H1 (cell line): Measurements from ENCODE around the gene DDA1. TPM values are rescaled to one million over a fixed set of nuclear protein-coding genes. Genes with fewer than 3 reads are reported as not detected.

Experiments used
- CTCF ChIA-PET: fragments of 300-600 bp; sonication (Branson Sonifier 250); formaldehyde crosslinking; loops from one replicate; lab custom pipeline; 2021; ENCODE audit not compliant: partially characterized antibody; lab: Charles Lee
- POLR2A ChIA-PET: fragments of 300-600 bp; sonication (Branson Sonifier 250); formaldehyde crosslinking; loops from one replicate; lab custom pipeline; 2021; ENCODE audit warnings: inconsistent platforms; ENCODE audit not compliant: partially characterized antibody; lab: Charles Lee
- DNase-seq, 2 experiments: peaks; one replicate each; pipeline versions ENCODE4 v3.0.0 to v3.0.0-alpha.2; 2010 to 2022; ENCODE audit warnings: low spot score in 2 of 2, low read depth in 1 of 2, mixed read lengths in 1 of 2
- FAIRE-seq: peaks from 2 replicates; lab custom pipeline; 2011; peaks lifted over from hg19 to GRCh38; lab: Jason Lieb, UNC
- H2AFZ ChIP-seq: 2 replicates; pipeline ENCODE4 v1.8.1; 2012; ENCODE audit warnings: low read length, inconsistent platforms
- H2AK5ac ChIP-seq: 2 replicates; pipeline ENCODE4 v1.6.1; 2013; ENCODE audit warnings: low read depth, low read length
- H2BK120ac ChIP-seq: replicated peaks from 2 replicates; pipeline ENCODE3; 2013; ENCODE audit warnings: low read depth, low read length, inconsistent platforms
- H2BK12ac ChIP-seq: 2 replicates; pipeline ENCODE4 v1.6.1; 2013; ENCODE audit warnings: low read depth, low read length
- H2BK15ac ChIP-seq: 2 replicates; pipeline ENCODE4 v1.6.1; 2013; ENCODE audit warnings: low read length
- H2BK20ac ChIP-seq: 2 replicates; pipeline ENCODE4 v1.6.1; 2013; ENCODE audit warnings: low read length
- H2BK5ac ChIP-seq: 2 replicates; pipeline ENCODE4 v1.6.1; 2013; ENCODE audit warnings: low read depth, low read length
- H3K14ac ChIP-seq: 2 replicates; pipeline ENCODE4 v1.6.1; 2013; ENCODE audit warnings: inconsistent platforms; ENCODE audit not compliant: insufficient read length
- H3K18ac ChIP-seq: 2 replicates; pipeline ENCODE4 v1.6.1; 2013; ENCODE audit warnings: low read length; ENCODE audit errors: extremely low read depth
- H3K23ac ChIP-seq: 2 replicates; pipeline ENCODE4 v1.6.1; 2013; ENCODE audit warnings: inconsistent platforms; ENCODE audit not compliant: insufficient read length
- H3K23me2 ChIP-seq: 2 replicates; pipeline ENCODE4 v1.6.1; 2013; ENCODE audit warnings: low read depth, low read length
- H3K27ac ChIP-seq: 2 replicates; pipeline ENCODE4 v1.6.1; 2011; ENCODE audit warnings: low read depth, low read length, inconsistent platforms
- H3K27me3 ChIP-seq, 4 experiments: replicated peaks in 1 of 4; 1 replicate in 1 of 4; 2 replicates in 3 of 4; pipeline versions ENCODE4 v1.6.1 to v1.8.1; 2011 to 2013; ENCODE audit warnings: low read length in 3 of 4, mild to moderate bottlenecking in 3 of 4, inconsistent platforms in 2 of 4, mixed read lengths in 2 of 4, moderate library complexity in 1 of 4; ENCODE audit not compliant: control insufficient read depth in 3 of 4, insufficient read depth in 3 of 4; ENCODE audit errors: extremely low read depth in 1 of 4
- H3K36me3 ChIP-seq, 4 experiments: 2 replicates each; pipeline versions ENCODE4 v1.6.1 to v1.8.1; 2011 to 2013; ENCODE audit warnings: mild to moderate bottlenecking in 4 of 4, low read length in 3 of 4, moderate library complexity in 2 of 4, control low read depth in 1 of 4, inconsistent platforms in 1 of 4; ENCODE audit not compliant: insufficient read depth in 4 of 4, control insufficient read depth in 2 of 4
- H3K4ac ChIP-seq: replicated peaks from 2 replicates; pipeline ENCODE3; 2013; ENCODE audit warnings: low read length, low read depth, mixed read lengths, inconsistent platforms; ENCODE audit not compliant: insufficient read length
- H3K4me1 ChIP-seq, 4 experiments: replicated peaks in 1 of 4; 1 replicate in 1 of 4; 2 replicates in 3 of 4; pipeline versions ENCODE4 v1.6.1 to v1.8.1; 2011 to 2013; ENCODE audit warnings: low read length in 3 of 4, inconsistent platforms in 2 of 4, mixed read lengths in 1 of 4; ENCODE audit not compliant: insufficient read depth in 4 of 4, control insufficient read depth in 3 of 4
- H3K4me2 ChIP-seq, 2 experiments: 2 replicates each; pipeline versions ENCODE4 v1.6.1 to v1.8.1; 2011 to 2013; ENCODE audit warnings: low read depth in 2 of 2, low read length in 2 of 2, control low read depth in 1 of 2, inconsistent platforms in 1 of 2, mild to moderate bottlenecking in 1 of 2; ENCODE audit not compliant: insufficient read depth in 1 of 2
- H3K4me3 ChIP-seq, 4 experiments: fragments of 200-600, 300-600 bp in 1 of 4; sonication (generic), shearing (Covaris generic), sonication (Bioruptor Twin) in 1 of 4; 2 replicates each; pipeline versions ENCODE4 v1.5.1 to v1.8.1; 2011 to 2016; ENCODE audit warnings: low read length in 4 of 4, low read depth in 3 of 4, control low read depth in 2 of 4, inconsistent platforms in 2 of 4, mild to moderate bottlenecking in 2 of 4, mixed read lengths in 1 of 4, moderate library complexity in 1 of 4; ENCODE audit not compliant: insufficient read depth in 2 of 4; ENCODE audit errors: extremely low read depth in 1 of 4
- H3K56ac ChIP-seq: replicated peaks from 2 replicates; pipeline ENCODE3; 2013; ENCODE audit warnings: low read depth, mild to moderate bottlenecking, mixed read lengths, low read length, inconsistent platforms; ENCODE audit not compliant: insufficient read length
- H3K79me1 ChIP-seq: 2 replicates; pipeline ENCODE4 v1.6.1; 2013; ENCODE audit warnings: low read depth, low read length, control low read depth
- H3K79me2 ChIP-seq, 2 experiments: 2 replicates each; pipeline versions ENCODE4 v1.6.1 to v1.8.1; 2012 to 2013; ENCODE audit warnings: low read length in 2 of 2, mild to moderate bottlenecking in 2 of 2, inconsistent platforms in 1 of 2; ENCODE audit not compliant: insufficient read depth in 2 of 2, control insufficient read depth in 1 of 2
- H3K9ac ChIP-seq, 4 experiments: replicated peaks in 1 of 4; 1 replicate in 1 of 4; 2 replicates in 3 of 4; pipeline versions ENCODE4 v1.6.1 to v1.8.1; 2011 to 2013; ENCODE audit warnings: low read depth in 3 of 4, low read length in 3 of 4, control low read depth in 2 of 4, mild to moderate bottlenecking in 2 of 4, moderate library complexity in 2 of 4, inconsistent platforms in 1 of 4; ENCODE audit errors: extremely low read depth in 1 of 4
- H3K9me3 ChIP-seq, 2 experiments: 2 replicates each; pipeline versions ENCODE4 v1.6.1 to v1.8.1; 2012 to 2013; ENCODE audit warnings: mild to moderate bottlenecking in 2 of 2, moderate library complexity in 2 of 2, control low read depth in 1 of 2, inconsistent platforms in 1 of 2, low read depth in 1 of 2, low read length in 1 of 2, mixed read lengths in 1 of 2; ENCODE audit not compliant: insufficient read depth in 2 of 2
- H4K20me1 ChIP-seq, 2 experiments: replicated peaks in 1 of 2; 2 replicates each; pipeline versions ENCODE3 to v1.8.1; 2011 to 2013; ENCODE audit warnings: inconsistent platforms in 2 of 2, low read length in 2 of 2, mild to moderate bottlenecking in 1 of 2; ENCODE audit not compliant: insufficient read depth in 2 of 2, control insufficient read depth in 1 of 2
- H4K5ac ChIP-seq: 2 replicates; pipeline ENCODE4 v1.6.1; 2013; ENCODE audit warnings: low read length, low read depth, mixed read lengths, inconsistent platforms; ENCODE audit not compliant: insufficient read length
- H4K8ac ChIP-seq: 2 replicates; pipeline ENCODE4 v1.8.0; 2013; ENCODE audit warnings: mild to moderate bottlenecking, moderate library complexity, low read length, inconsistent platforms; ENCODE audit not compliant: insufficient read depth; ENCODE audit errors: extremely low read depth
- H4K91ac ChIP-seq: replicated peaks from 2 replicates; pipeline ENCODE3; 2013; ENCODE audit warnings: low read length, mixed read lengths, inconsistent platforms; ENCODE audit not compliant: insufficient read length
- SIN3A ChIP-seq, 2 experiments: IDR thresholded peaks in 1 of 2; conservative IDR thresholded peaks in 1 of 2; 2 replicates each; pipeline ENCODE4 v1.6.1; 2011 to 2012; ENCODE audit warnings: low read length in 2 of 2, improper control_type of control experiment in 1 of 2, low read depth in 1 of 2, mild to moderate bottlenecking in 1 of 2
- SIX5 ChIP-seq: IDR thresholded peaks from 2 replicates; pipeline ENCODE4 v1.6.1; 2011; ENCODE audit warnings: mild to moderate bottlenecking, low read depth, low read length
- WGBS, 2 experiments: shearing (Covaris generic) in 1 of 2; methylation state at CpG; one replicate each; pipeline versions ENCODE4 v1.1.6 to v1.1.7; 2013 to 2015; ENCODE audit warnings: low lambda C conversion rate in 2 of 2, mixed read lengths in 2 of 2, inconsistent platforms in 1 of 2, low coverage in 1 of 2, missing lambda C conversion rate in 1 of 2; ENCODE audit not compliant: insufficient replicate concordance in 2 of 2, insufficient coverage in 1 of 2, insufficient read length in 1 of 2; ENCODE audit errors: extremely low coverage in 1 of 2, missing lambda C conversion rate in 1 of 2; 5-methylcytosine and 5-hydroxymethylcytosine counted together
- polyA plus RNA-seq, 7 experiments: library from polyadenylated mRNA; depleted of rRNA in 3 of 7; stranded (reverse) in 5 of 7; unstranded in 2 of 7; fragments of >200 nt in 5 of 7; fragments of 200-250 nt in 2 of 7; gene quantifications; 1 replicate in 5 of 7; 2 replicates in 1 of 7; 4 replicates in 1 of 7; pipeline versions ENCODE4 v1.2.1 to v1.2.3, GENCODE V29; 2011 to 2013; ENCODE audit warnings: missing spikeins in 2 of 7, mixed read lengths in 2 of 7
- total RNA-seq: library from RNA; stranded (reverse); fragmentation: NEBNext Ultra II Directional; extraction: Animal tissue kit (Norgen Biotek cat#: 25700); gene quantifications from 2 replicates; pipeline ENCODE4 v1.2.1, GENCODE V29; 2021

Gene DDA1
- total and polyA plus RNA-seq, 2 of the 8 experiments (the other 6 are each of a cell fraction or from before 2014, with no cell fraction given) = 29.2 to 34.5 TPM

GRCh38 chr19:17332360-17332676 lies 23.0 kb downstream of the DDA1 start:
- Histone ChIP-seq H3K4ac (no peak overlapping the region), H3K27ac (no peak overlapping the region), H4K91ac (no peak overlapping the region), H3K36me3 (no peaks in the 10 kb centered on the region), H3K79me2 (no peaks in the 10 kb centered on the region), H2BK20ac (no peak overlapping the region), H3K9me3 (no peaks in the 10 kb centered on the region), H3K18ac (no peak overlapping the region), H3K9ac (no peak overlapping the region), H2BK12ac (no peak overlapping the region), H2BK5ac (no peak overlapping the region), H3K23ac (no peak overlapping the region), H2AK5ac (no peak overlapping the region), H4K8ac (no peak overlapping the region), H2BK120ac (no peak overlapping the region), H2BK15ac (no peak overlapping the region), H3K4me1 (peaks cover 0 to 24% (median 18%) of the 10 kb centered on the region in 4 experiments; a peak in 6 of 7 replicates), H3K79me1 (0 out of 2 replicates have a peak, but pooled peaks cover 2% of the 10 kb centered on the region), H4K20me1 (peaks cover 0 to 14% of the 10 kb centered on the region in 2 experiments), H2AFZ (no peak overlapping the region), H3K56ac (no peak overlapping the region), H3K14ac (no peak overlapping the region), H3K4me3 (no peak overlapping the region), H3K27me3 (no peaks in the 10 kb centered on the region; a peak in 1 of 7 replicates), H3K4me2 (no peak overlapping the region; a peak in 1 of 4 replicates), H4K5ac (no peak overlapping the region), H3K23me2 (peaks cover 19% of the 10 kb centered on the region)
- POLR2A ChIA-PET = interaction anchor here (1.2 to 17.1 kb wide), 6 partner anchors 7 to 106 kb away, joined by 3 to 329 read pairs (median 11); partner anchors contain the start of genes ABHD8, DDA1, MRPL34 and OCEL1
- no peak for DNase-seq
- FAIRE-seq = no peak
- TF ChIP-seq SIN3A (conservative IDR thresholded peaks at IDR 0.05 in 1 of 2, IDR thresholded peaks at IDR 0.05 in 1 of 2; ENCODE audit: low read depth in 1 of 2, low read length in 2 of 2) (peak in 1 of 2 experiments; percentile 80; a peak in 1 of 4 replicates), SIX5 (no peak)
- WGBS, 2 experiments = 90% methylated on average over 8 of the region's 8 CpGs; no CpG with 5 or more reads in 1 of the 2 experiments
- CTCF ChIA-PET = interaction anchor here (0.6 to 2.8 kb wide), 15 partner anchors 11 to 233 kb away, joined by 3 to 14 read pairs (median 4); no protein-coding TSS in a partner anchor
